ENCODE results near the gene ABHD17B.

Gene ABHD17B

DNA sequence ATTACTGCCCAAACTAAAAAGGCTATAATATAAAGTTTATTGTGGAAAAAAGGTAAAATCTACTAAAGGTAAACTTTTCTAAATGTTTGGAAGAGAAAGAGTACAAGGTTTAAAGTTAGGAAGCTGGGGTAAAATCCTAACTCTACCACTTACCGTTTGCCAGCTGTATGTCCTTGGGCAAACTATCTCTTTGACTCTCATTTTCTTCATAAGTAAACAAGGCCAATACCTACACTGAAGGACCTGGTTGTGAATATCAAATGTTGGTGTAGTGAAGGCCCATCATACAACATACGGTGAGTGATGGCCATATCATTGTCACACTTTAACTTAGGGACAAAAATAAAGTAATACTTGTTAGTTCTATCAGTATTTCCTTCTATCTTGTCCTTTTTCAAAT, 34.9 kb downstream of the ABHD17B start:
- no peak for DNase-seq

DNA sequence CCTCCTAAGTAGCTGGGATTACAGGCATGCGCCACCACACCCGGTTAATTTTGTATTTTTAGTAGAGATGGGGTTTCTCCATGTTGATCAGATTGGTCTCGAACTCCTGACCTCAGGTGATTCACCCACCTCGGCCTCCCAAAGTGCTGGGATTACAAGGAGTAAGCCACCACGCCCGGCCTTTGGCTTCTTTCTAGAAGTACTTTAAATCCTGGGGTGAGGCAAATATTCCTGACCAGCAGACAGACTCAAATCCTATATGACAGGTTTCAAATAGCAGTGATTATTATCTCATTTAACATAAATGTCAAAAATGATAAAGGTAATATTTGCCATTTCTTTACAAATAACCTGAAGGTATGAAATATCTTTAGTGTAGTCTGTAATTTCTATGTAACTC, 35.6 kb downstream of the ABHD17B start:
- DNase-seq = no peak

DNA sequence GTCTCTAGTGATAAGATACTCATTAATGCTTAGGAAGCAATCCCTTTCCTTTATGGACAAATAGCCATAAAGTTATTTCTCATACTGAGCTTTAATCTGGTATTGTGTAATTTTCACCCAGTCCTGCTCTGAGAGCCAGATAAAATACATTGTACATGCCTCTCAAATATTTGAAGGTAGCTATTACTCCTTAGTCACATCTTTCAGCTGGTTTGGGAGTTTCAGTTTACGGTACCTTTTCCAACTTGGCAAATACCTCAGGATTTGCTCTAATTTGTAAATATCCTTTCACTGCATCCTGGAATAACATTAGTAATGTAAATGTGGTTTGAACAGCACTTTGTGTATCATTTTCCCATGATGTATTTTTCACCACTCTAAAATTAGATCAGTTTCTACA, 47.4 kb downstream of the ABHD17B start:
- no peak for DNase-seq

DNA sequence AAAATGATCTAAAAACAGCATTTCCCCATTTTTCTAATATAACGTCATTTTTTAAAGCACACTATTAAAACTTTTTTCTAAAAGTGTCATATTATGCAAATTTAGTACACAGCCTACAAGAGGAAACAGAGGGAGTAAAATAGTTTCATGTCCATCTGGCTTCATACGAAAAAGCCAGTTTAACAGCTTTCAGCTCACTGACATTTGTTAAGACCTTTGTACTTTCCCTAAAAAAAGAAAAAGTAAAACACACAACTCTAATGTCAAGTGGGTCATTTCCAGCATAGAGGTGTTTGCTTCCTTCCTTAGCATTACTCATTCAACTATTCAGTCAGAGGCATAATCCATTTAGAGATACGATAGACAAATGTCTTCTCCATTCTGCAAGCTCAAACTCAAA, 49.4 kb downstream of the ABHD17B start:
- DNase-seq = no peak

DNA sequence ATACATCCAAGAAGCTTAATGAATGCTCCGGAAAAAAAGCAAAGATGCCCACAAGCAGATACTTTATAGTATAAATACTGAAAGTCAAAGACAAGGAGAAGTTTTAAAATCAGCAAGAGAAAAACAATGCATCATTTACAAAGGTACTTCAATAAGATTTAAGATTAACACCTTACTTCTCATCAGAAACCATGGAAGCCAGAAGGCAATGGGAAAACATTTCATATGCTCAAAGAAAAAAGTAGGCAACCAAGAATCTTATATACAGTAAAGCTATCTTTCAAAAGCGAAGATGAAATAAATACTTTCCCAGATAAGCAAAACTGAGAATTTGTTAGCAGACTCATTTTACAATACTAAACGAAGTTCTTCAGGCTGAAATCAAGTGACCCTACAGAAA, 51.1 kb downstream of the ABHD17B start:
- DNase-seq = no peak

DNA sequence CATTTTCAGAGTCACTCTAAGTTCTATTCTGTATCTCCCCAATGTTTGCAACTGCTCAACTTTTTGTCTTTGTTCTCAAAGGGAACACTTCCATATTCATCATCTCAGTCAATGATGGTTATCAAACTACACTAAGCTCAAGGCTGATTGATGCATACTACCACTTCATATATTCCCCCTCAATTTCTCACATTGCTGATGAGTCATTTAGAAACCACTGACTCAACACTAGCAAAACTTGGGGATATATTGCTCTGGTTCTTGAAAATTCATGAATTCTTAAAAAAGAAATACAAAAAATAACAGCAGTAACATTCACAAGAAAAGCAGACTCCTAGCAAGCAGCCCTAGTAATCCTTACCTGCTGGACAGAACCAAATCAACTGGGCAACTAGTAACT, 52.2 kb downstream of the ABHD17B start:
- no peak for DNase-seq

DNA sequence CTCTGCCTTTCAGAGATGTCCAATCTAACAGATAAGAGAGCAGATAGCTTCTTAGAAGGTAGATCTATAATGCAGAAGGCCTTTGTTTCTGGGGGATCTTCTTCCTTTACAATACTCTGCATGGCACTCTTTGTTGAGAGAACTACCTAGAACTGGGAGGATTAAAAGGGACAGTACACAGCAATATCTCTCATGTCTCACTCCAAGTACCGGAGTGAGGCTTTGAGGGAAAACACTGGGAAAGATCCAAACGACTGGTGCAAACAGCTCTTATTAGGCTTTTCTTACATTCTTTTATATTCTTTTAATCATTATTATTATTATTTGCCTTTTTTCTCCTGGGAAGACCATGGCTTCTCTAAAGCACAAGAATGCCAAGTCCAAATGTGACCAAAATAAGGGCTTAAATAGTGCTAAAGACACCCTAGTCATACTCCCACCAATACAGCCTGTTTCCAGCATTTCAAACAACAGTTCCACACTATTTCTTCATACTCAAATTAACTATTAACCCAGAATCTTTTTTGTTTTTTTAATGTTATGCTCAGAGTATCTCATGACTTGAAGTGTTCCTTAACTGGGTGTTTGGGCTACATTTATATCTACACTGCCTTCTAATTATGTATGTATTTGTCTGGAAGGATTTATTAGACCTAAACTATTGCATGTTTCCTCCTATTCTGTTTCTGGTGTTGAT, 52.7 kb downstream of the ABHD17B start:
- DNase-seq = no peak

DNA sequence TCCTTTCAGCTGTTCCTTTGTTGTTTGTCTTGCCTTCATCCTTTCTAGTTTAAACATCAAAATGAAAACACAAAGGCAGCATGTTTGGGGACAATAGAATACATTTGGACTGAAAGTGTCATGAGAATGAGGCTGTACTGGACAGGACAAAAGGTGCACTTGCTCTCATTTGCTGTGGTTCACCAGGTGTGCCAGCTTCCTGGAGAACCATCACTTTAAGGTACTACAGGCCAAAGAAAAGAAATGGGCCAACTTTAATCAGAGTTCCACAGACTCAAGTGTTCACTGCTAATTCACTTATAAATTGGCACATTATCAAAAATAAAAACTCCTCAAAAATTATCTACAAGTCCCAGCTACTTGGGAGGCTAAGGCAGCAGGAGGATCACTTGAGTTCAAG, 53.8 kb downstream of the ABHD17B start:
- DNase-seq = no peak

DNA sequence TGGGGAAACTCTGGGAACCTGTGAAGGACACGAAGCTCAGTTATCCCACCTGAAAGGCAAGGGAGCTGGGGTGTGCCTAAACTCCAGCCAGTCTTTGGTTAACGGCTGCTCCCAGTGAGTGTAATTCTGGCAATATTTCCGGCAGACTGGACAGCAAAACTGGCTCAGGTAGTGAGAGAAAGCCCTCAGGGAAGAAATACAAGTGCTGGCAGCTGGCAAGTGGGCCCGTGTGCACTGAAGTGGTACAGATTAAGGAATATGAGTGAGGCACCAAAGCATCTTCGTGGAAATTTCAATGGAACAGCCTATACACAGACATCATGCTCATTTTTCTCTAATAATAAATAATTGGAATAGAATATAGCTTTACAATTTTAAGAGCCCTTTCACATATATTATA, 56.2 kb downstream of the ABHD17B start:
- DNase-seq = no peak

DNA sequence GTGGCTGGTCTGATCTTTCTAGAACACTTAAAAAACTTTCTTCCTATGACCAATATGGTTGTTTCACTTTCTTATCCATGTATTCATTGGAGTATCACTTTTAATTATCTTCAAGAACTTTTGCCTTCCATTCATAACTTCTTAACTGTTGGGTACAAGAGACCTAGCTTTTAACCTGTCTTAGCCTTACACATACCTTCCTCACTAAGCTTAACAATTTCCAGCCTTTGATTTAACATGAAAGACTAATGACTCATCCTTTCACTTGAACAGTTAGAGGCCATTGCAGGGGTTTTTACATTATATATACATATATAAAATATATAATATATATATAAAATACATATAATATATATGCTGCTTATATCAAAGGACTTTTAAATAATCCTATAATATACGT, 57.9 kb downstream of the ABHD17B start:
- no peak for DNase-seq

DNA sequence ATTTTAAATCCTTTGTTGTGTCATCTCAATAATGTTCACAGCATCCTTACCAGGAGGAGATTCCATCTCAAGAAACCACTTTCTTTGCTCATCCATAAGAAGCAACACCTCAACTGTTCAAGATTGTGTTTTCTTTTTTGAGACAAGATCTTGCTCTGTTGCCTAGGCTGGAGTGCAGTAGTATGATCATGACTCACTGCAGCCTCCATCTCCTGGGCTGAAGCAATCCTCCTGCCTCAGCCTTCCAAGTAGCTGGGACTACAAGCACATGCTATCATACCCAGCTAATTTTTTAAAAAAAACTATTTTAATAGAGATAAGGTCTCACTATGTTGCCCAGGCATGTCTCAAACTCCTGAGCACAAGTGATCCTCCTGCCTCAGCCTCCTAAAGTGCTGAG, 60.0 kb downstream of the ABHD17B start:
- DNase-seq = no peak

DNA sequence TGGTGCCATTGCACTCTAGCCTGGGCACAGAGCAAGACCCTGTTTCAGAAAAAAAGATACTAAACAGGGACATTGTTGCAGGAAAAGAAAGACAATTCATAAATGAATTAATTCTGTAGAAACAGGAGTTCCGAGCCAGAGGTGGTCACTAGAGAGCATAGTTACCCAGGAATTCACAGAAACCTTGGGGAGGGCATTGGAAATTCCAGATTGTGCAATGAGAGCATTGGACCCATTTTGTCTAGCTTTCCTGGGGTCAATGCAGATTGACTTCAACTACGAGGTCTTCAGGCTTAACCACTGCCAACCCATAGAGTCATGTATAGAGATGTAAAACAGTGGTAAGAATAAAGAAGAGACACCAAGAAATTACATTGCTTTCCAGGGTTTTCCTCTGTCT, 63.1 kb downstream of the ABHD17B start:
- DNase-seq = no peak

DNA sequence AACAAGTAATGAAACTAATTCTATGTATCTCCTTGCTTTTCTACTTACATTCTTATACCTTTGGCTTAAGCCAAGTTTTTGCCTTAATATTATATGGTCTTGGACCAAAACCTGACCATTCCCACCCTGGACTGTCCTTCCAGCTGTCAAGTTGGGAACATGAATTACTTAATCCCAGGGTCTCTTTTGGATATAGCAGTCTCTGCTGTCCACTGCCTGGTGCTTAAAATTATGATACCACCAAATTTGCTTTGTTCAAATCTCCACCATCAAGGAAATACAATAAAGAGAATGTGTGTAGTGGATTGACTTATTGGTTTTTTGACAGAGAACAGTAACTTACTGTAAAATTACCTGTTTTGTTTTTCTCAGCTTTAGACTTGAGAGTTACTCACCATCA, 66.2 kb downstream of the ABHD17B start:
- DNase-seq = no peak

DNA sequence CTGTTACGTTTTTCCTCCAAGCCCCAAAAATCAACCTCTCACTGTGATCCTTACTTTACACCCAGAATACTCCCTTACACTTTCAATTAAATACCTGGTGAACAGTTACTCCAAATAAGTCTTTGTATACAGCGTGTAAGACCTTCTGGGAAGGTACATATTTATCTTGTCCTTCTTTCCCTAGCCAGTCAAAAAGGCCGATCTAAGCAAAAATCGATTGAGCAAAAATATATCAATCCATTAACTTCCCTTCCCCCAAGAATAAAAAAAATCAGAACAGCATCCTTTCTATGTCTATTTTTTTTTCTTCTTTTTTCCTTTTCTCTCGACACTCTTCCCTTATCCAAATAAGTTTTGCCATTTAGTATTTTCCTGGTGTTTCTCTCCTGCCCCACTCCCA, 71.3 kb downstream of the ABHD17B start:
- DNase-seq = no peak

DNA sequence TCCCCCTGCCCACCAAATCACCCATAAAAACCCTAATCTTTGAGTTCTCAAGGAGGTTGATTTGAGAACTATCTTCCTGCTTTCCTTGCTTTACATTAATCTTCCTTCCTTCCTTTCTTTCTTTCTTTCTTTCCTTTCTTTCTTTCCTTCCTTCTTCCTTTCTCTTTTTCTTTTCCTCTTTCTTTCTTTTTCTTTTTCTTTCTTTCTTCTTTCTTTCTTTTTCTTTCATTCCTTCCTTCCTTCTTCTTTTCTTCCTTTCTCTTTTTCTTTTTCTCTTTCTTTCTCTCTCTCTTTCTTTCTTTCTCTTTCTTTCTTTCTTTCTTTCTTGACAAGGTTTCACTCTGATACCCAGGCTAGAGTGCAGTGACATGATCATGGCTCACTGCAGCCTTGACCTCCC, 75.4 kb downstream of the ABHD17B start:
- no peak for DNase-seq

DNA sequence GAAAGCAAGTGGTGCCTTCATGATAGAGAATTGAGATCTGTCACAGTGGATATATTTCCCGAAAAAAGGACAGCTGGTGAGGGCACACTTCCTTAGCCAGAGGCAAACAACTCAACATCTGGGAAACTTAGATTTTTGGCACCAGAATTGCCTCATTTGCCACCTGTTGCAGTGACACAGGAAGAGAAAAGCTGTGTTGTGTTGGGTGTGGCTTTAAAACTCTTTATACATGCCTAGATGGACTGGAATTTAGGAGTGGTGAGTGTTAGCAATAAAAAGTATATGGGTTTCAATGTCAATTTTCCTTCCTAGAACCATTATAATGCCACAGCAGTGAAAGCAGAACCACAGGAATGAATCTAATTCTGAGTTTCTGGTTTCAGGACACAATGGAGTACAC, 80.1 kb downstream of the ABHD17B start:
- DNase-seq = no peak

DNA sequence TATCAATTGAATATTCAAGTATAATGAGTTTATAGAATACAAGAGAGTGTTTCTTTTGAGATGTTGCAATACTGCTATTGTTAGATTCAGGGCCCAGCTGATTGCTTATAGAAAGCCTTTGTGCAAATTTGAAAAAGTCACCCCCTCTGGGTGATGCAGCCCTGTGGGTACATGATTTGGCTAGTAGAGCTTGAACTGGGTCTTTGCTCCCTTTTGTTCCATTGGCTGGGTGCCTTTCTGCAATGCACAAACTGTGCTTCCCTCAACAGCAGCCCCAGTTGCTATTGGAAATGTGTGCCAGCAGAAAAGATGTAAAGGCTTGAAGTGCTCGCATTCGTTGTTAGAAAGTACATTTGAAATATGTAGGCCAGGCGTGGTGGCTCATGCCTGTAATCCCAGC, 80.8 kb downstream of the ABHD17B start:
- no peak for DNase-seq

DNA sequence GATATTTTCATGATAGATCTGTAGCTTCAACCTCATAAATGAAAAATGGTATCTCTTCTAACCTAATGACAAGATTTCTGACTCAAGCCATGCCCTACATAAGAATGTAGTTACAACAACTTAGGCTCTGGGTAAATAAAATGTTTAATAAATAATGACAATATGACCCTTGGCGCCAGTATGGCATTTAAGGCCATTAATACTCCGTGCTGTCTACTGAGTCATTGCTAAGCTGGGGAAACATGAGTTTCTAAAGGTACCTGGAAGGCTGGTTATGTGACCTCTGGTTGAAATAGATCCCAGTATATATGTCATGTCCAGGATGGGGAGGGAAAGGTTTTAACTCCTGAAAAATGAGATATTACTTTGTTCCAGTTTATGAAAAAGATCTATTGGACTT, 84.7 kb downstream of the ABHD17B start:
- no peak for DNase-seq

DNA sequence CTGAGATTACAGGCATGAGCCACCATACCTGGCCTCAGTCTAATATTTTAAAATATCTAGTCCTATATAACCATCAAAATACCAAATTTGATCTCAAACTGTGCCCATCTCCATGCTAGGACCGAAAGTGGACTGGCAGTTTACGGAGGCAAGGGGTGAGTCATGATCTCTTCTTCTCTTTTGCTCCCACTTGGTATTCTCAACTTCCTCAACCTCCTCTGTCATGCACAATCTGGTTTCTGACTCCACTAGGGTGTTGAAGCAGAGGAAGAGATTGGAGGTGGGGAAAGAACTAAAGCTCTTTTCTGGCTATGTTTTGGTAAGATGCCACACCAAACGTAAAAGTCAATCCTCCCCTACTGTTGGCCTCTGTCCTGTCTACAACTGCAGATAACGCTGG, 86.7 kb downstream of the ABHD17B start:
- no peak for DNase-seq

DNA sequence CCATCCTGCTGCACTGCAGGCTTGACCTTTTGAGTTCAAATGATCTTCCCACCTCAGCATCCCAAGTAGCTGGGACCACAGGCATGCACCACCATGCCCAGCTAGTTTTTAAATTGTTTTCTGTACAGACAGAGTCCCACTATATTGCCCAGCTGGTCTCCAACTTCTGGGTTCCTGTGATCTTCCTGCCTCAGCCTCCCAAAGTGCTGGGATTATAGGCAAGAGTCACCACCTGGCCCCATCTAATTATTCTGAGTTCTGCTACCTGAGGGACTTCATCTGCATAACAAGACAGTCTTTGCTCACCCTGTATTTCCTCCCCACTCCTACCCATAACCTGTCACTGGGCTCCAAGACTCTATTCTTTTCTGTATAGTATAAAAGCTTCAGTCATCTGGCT, 88.1 kb downstream of the ABHD17B start:
- DNase-seq = no peak

DNA sequence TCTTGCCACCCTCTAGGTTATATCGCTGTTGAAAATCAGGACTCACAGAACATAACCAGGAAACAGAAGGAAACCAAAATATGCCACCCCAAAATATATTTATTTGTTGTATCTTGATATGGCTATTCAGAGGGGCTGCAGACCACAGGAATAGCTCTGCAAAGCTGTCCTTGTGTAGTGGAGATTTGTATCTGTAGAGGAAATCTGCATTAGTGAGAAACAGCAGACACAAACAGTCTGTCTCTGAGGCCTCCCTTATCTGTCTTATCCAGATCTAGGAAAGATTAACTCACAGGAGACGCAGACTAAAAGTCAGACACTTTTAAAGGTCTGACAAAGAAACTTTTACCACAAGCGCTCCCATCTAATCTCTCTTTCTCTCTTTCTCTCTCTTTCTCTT, 88.5 kb downstream of the ABHD17B start:
- no peak for DNase-seq

DNA sequence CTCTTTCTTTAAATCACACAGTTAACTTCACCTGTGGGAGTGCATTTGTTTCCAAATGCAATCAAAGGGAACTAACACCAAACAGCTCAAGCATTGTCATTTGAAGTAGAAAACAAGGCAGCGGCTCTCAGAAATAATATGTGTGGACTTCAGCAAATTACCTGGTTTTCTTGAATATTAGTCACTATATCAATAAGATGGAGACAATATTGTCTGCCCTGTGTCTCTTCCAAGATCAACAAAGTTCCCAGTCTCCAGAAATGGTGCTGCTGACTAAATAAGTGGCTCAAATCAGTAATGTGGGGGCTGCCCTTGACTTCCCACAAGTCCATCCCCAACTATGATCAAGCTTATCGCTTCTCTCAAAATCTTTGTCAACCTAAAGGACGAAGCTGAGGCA, 89.6 kb downstream of the ABHD17B start:
- no peak for DNase-seq

DNA sequence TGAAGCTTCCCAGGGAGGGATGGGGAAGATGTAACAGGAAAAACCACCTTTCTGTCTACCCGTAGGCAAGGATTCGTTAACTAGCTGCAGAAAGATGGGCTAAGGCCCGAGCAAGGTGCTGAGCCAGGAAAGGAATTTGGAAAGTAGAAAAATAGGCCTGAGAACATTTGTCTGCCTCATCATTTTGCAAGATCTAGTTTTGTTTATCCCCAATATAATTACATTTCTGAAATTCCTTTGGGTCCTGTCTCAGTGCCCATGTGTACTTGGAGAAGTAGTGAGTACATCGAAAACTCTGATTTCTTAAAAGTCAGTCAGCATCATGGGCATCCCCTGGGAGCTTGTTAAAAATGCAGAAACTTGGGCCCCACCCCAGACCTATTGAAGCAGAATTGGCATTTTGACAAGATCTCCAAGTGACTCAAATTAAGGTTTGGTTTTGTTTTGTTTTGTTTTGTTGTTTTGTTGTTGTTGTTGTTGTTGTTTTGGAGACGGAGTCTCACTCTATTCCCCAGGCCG, 90.5 kb downstream of the ABHD17B start:
- DNase-seq = no peak

DNA sequence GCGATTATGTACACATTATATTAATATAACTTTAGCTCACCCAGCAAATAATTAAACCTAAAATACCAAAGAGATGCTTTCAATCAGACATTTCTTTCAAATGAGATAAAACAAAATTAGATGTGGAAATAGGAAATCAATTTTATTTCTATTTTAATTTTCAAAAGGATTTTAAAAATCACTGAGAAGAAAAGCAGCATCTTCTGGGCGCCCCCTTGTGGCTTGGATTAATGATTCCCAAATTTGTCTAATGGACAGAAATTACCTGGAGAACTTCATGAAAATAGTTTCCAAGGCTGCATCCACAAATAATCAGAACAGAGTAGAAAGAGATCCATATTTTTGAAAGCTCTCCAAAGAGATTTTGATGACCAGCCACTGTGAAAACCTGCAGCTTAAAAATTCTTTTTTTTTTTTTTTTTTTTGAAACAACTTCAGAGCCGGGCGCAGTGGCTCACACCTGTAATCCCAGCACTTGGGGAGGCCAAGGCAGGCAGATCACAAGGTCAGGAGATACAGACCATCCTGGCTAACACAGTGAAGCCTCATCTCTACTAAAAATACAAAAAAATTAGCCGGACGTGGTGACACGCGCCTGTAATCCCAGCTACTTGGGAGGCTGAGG, 91.8 kb downstream of the ABHD17B start:
- no peak for DNase-seq

DNA sequence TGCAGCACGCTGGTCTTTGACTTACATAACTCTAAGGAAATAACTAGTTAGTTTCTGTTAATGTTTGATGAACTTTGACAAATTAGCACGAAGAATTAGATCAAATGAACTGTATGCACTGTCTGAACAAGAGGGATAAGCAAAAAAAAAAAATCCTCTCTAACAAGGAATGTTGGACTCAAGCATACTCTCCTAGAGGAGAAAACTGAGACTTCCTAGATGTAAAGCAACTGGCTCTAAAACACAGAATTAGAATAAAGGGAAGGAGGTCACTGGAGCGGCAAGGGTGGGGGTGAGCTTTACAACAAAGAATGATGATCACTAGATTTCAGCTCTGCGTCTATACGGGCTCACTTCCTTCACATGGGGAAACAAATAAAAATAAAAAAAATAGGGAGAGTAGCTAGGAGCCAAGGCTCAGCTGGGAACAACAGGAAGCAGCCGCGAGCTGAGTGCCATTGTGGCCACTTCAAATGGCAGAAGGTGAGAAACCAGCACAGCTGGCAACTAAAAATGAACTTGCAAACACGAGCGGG, 94.0 kb downstream of the ABHD17B start:
- DNase-seq = peak; percentile 45
